BLaER1 treated with 17β-estradiol and CSF1 and Interleukin-3, amounts not matched to agents 10 nM and 100 nM (cell line): ENCODE data around the gene MEIS2.

Experiments used
- H3K27ac ChIP-seq, 11 experiments: shearing (Covaris generic); formaldehyde crosslinking; 2 replicates each; pipeline ENCODE4 v1.8.1; 2022
- H3K27me3 ChIP-seq, 11 experiments: shearing (Covaris generic); formaldehyde crosslinking; 2 replicates each; pipeline ENCODE4 v1.8.1; 2022
- H3K36me3 ChIP-seq, 11 experiments: shearing (Covaris generic); formaldehyde crosslinking; 2 replicates each; pipeline ENCODE4 v1.8.1; 2022
- H3K4me1 ChIP-seq, 10 experiments: shearing (Covaris generic); formaldehyde crosslinking; 2 replicates each; pipeline ENCODE4 v1.8.1; 2022
- H3K4me2 ChIP-seq, 11 experiments: shearing (Covaris generic); formaldehyde crosslinking; 2 replicates each; pipeline ENCODE4 v1.8.1; 2022
- H3K4me3 ChIP-seq, 10 experiments: shearing (Covaris generic); formaldehyde crosslinking; 2 replicates each; pipeline ENCODE4 v1.8.1; 2022
- H3K9ac ChIP-seq, 11 experiments: shearing (Covaris generic); formaldehyde crosslinking; 2 replicates each; pipeline ENCODE4 v1.8.1; 2022
- H3K9me3 ChIP-seq, 11 experiments: shearing (Covaris generic); formaldehyde crosslinking; replicated peaks in 1 of 11; 2 replicates each; pipeline ENCODE4 v1.8.1; 2022
- H4K20me1 ChIP-seq, 11 experiments: shearing (Covaris generic); formaldehyde crosslinking; 2 replicates each; pipeline ENCODE4 v1.8.1; 2022
- Cebpa-rat ChIP-seq, 11 experiments: shearing (Covaris generic); IDR thresholded peaks; 2 replicates each; pipeline ENCODE4 v1.8.1; 2022

The MEIS2 gene

GRCh38 chr15:37088436-37088835 is 11.9 kb downstream of the MEIS2 start:
- no peaks in the 10 kb centered on the region for H3K9me3 ChIP-seq
- no peak overlapping the region for H3K4me2 ChIP-seq
- H4K20me1 ChIP-seq = no peaks in the 10 kb centered on the region
- TF ChIP-seq Cebpa-rat (IDR thresholded peaks at IDR 0.05) = no peak
- no peak overlapping the region for H3K27ac ChIP-seq
- H3K9ac ChIP-seq = no peak overlapping the region
- no peaks in the 10 kb centered on the region for H3K36me3 ChIP-seq
- H3K4me3 ChIP-seq = no peak overlapping the region
- peaks cover 0 to 9% (median 6%) of the 10 kb centered on the region in 11 experiments; a peak in 14 of 22 replicates for H3K27me3 ChIP-seq
- peaks cover 0 to 13% (median 0%) of the 10 kb centered on the region in 10 experiments; a peak in 6 of 20 replicates for H3K4me1 ChIP-seq

DNA sequence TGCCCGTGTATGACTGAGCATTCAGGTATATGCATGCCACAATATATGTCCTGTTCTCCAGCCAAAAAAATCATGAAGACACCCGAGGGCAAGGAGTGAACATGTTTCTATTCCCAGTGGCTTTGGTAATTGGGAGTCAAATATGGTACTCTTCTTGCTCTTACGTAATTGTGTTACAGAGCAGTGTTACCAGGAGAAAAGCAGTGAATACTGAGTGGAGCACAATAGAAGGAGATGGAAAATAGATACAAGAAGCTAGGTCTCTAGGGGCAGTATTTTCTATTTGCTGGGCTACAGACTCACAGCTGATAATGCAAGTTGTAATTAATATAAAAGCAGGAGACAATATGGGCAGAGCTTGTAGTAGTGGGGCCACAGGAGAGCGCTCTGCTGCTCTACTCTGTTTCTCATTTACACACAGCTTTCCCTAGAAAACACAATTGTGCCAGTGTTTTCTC is 13.2 kb downstream of the MEIS2 start:
- H3K9me3 ChIP-seq = no peaks in the 10 kb centered on the region
- no peaks in the 10 kb centered on the region for H4K20me1 ChIP-seq
- H3K4me3 ChIP-seq = no peak overlapping the region
- H3K36me3 ChIP-seq = no peaks in the 10 kb centered on the region
- no peak overlapping the region for H3K9ac ChIP-seq
- no peak for TF ChIP-seq Cebpa-rat (IDR thresholded peaks at IDR 0.05)
- peak overlapping the region in 1 of 11 experiments; percentile 11; a peak in 3 of 22 replicates for H3K4me2 ChIP-seq
- no peak overlapping the region for H3K27ac ChIP-seq
- H3K27me3 ChIP-seq = no peaks in the 10 kb centered on the region
- peaks cover 0 to 13% (median 0%) of the 10 kb centered on the region in 10 experiments; a peak in 6 of 20 replicates for H3K4me1 ChIP-seq

GRCh38 chr15:37086521-37086920 is 13.8 kb downstream of the MEIS2 start:
- H3K9me3 ChIP-seq = no peaks in the 10 kb centered on the region
- no peak overlapping the region for H3K9ac ChIP-seq
- H3K4me3 ChIP-seq = no peak overlapping the region
- no peaks in the 10 kb centered on the region for H4K20me1 ChIP-seq
- no peak overlapping the region for H3K27ac ChIP-seq
- no peaks in the 10 kb centered on the region for H3K27me3 ChIP-seq
- no peaks in the 10 kb centered on the region for H3K36me3 ChIP-seq
- no peak for TF ChIP-seq Cebpa-rat (IDR thresholded peaks at IDR 0.05)
- H3K4me1 ChIP-seq = peaks cover 0 to 13% (median 0%) of the 10 kb centered on the region in 10 experiments; a peak in 6 of 20 replicates
- peak overlapping the region in 3 of 11 experiments; percentile 11 to 41 (median 14); a peak in 3 of 22 replicates for H3K4me2 ChIP-seq

DNA sequence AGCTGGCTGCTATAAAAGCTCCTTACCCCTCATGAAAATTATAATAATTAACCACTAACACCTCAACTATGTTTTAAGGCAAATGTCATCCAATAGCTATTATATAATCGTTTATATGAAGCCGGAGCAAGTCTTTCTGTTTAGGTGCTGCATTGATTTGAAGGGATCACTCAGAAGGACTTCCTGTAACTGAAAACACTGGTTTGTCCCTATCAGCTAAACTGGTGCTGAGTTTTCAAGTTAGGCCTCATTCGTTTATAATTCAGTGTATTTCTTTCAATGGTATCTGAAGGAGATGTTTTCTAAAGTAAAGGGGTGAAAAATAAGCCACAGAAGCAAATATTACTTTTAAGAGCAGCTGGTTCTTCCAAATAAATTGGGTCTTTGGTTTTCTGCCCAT is 14.2 kb downstream of the MEIS2 start:
- Histone ChIP-seq H4K20me1 (no peaks in the 10 kb centered on the region), H3K27me3 (no peaks in the 10 kb centered on the region), H3K9me3 (no peaks in the 10 kb centered on the region), H3K4me3 (no peak overlapping the region), H3K4me1 (peaks cover 0 to 13% (median 0%) of the 10 kb centered on the region in 10 experiments; a peak in 6 of 20 replicates), H3K9ac (no peak overlapping the region), H3K36me3 (no peaks in the 10 kb centered on the region), H3K27ac (no peak overlapping the region), H3K4me2 (peak overlapping the region in 3 of 11 experiments; percentile 11 to 41 (median 14); a peak in 3 of 22 replicates)
- TF ChIP-seq Cebpa-rat (IDR thresholded peaks at IDR 0.05) = no peak

DNA sequence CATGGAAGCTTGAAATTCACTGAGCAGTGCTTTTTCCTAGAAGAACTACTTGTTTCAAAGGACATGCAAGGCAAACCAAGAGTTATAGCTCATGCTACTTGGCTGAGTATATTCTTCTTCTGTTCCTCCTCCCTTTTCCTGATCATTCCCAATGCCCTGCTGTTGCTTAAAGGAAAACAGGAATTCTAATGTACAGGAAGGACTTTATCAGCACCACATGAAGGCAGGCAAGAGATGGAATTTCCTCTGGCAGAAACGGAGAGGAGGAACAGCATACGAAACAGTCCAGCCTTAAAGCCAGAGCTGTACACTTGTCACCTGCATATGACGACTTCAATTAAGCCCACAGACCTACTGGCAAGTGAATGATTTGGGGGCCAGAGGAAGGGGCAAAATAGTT is 15.7 kb downstream of the MEIS2 start:
- Histone ChIP-seq H3K27ac (no peak overlapping the region), H3K4me1 (peaks cover 0 to 13% (median 0%) of the 10 kb centered on the region in 10 experiments; a peak in 6 of 20 replicates)

DNA sequence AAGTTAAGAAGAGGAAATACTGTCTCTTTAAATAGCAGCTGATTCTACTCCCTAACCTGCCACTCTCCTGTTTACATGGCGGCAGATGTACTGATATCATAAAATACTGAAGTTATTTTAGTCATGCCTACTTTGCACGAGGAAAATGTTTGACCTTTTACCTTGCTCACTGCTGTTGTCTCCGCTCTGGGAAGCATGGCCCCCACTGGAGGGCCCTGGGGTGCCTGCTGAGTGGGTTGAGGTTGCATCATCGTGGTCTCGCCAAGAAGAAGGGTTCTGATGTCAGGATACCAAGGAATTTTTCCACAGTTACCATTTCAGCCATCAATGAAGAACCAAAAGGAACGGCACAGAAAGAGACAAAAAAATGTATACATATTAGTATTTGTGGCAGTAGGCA is 16.7 kb downstream of the MEIS2 start:
- Histone ChIP-seq H3K4me2 (no peak overlapping the region), H3K27me3 (no peaks in the 10 kb centered on the region), H3K4me3 (no peak overlapping the region), H3K9ac (no peak overlapping the region), H3K9me3 (no peaks in the 10 kb centered on the region), H3K27ac (no peak overlapping the region), H3K36me3 (no peaks in the 10 kb centered on the region), H3K4me1 (peaks cover 0 to 13% (median 0%) of the 10 kb centered on the region in 10 experiments; a peak in 6 of 20 replicates), H4K20me1 (no peaks in the 10 kb centered on the region)
- TF ChIP-seq Cebpa-rat (IDR thresholded peaks at IDR 0.05) = no peak

More for the DNA sequence above, 15.7 kb downstream of the MEIS2 start:
- no peaks in the 10 kb centered on the region for H3K27me3 ChIP-seq
- no peak overlapping the region for H3K4me2 ChIP-seq
- no peaks in the 10 kb centered on the region for H4K20me1 ChIP-seq
- no peak for TF ChIP-seq Cebpa-rat (IDR thresholded peaks at IDR 0.05)
- H3K36me3 ChIP-seq = no peaks in the 10 kb centered on the region
- H3K4me3 ChIP-seq = no peak overlapping the region
- no peaks in the 10 kb centered on the region for H3K9me3 ChIP-seq
- H3K9ac ChIP-seq = no peak overlapping the region

GRCh38 chr15:37081983-37082382 is 18.4 kb downstream of the MEIS2 start:
- H3K4me2 ChIP-seq = no peak overlapping the region
- H4K20me1 ChIP-seq = no peaks in the 10 kb centered on the region
- TF ChIP-seq Cebpa-rat (IDR thresholded peaks at IDR 0.05) = no peak
- no peak overlapping the region for H3K27ac ChIP-seq
- H3K27me3 ChIP-seq = no peaks in the 10 kb centered on the region
- no peak overlapping the region for H3K4me3 ChIP-seq
- H3K36me3 ChIP-seq = no peaks in the 10 kb centered on the region
- H3K4me1 ChIP-seq = peaks cover 0 to 10% (median 0%) of the 10 kb centered on the region in 10 experiments; a peak in 6 of 20 replicates
- no peaks in the 10 kb centered on the region for H3K9me3 ChIP-seq
- H3K9ac ChIP-seq = no peak overlapping the region

DNA sequence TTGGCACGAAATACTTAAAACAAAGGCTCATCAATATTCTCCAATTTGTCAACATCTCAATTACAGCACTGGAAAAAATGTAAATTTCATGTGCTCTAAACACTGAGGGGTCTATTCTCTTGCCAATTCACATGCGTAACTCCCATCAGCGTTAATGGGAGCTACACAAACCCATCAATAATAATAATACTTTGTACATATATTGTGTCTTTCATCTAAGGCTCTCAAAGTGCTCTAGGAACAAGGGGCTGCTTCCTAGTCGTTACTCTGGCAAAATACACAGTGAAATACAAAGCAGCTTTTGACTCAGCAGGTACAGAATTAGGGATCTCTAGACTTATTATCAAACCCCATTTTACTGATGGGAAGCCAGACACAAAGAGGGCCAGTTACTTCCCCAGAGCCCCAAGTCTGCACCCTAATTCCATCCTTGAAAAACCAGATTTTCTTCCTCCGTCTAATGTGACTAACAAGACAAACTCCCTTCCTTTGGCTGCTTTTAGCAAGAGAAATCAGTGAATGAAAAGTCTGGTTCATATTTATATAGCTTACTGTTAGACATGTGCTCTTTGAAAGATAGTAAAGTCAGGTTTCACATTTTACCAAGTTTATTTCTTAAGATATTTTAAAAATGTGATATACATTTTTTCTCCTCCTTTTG is 20.0 kb downstream of the MEIS2 start:
- Histone ChIP-seq H3K27ac (no peak overlapping the region), H3K27me3 (no peaks in the 10 kb centered on the region), H4K20me1 (no peaks in the 10 kb centered on the region), H3K9ac (no peak overlapping the region), H3K9me3 (no peaks in the 10 kb centered on the region), H3K4me1 (no peaks in the 10 kb centered on the region), H3K4me3 (no peak overlapping the region), H3K4me2 (no peak overlapping the region), H3K36me3 (no peaks in the 10 kb centered on the region)
- no peak for TF ChIP-seq Cebpa-rat (IDR thresholded peaks at IDR 0.05)

DNA sequence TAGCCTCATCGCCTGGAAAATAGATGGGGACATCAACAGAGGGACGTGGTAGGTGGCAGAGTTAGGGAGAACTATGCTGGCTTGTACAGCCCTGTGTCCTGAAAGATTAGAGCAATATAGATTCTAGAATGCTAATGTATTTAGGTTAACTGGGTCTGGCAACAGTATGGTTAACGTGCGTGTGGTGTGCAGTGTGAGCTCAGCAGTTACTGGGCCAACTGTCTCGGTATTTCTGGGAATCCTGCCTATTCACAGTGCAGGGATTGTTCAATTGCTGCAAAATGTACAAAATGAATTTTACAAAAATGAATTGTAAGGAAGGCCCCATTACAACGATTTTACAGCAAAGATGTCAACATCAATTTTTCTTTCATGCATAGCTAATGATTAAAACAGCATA is 20.6 kb downstream of the MEIS2 start:
- Histone ChIP-seq H3K9ac (no peak overlapping the region), H3K9me3 (no peaks in the 10 kb centered on the region), H3K4me2 (no peak overlapping the region), H3K27ac (no peak overlapping the region), H3K27me3 (no peaks in the 10 kb centered on the region), H3K36me3 (no peaks in the 10 kb centered on the region), H3K4me3 (no peak overlapping the region), H3K4me1 (no peaks in the 10 kb centered on the region), H4K20me1 (no peaks in the 10 kb centered on the region)
- no peak for TF ChIP-seq Cebpa-rat (IDR thresholded peaks at IDR 0.05)

GRCh38 chr15:37078566-37078965 is 21.8 kb downstream of the MEIS2 start:
- no peaks in the 10 kb centered on the region for H3K4me1 ChIP-seq
- no peak for TF ChIP-seq Cebpa-rat (IDR thresholded peaks at IDR 0.05)
- H4K20me1 ChIP-seq = no peaks in the 10 kb centered on the region
- no peaks in the 10 kb centered on the region for H3K27me3 ChIP-seq
- H3K4me3 ChIP-seq = no peak overlapping the region
- no peaks in the 10 kb centered on the region for H3K36me3 ChIP-seq
- H3K9ac ChIP-seq = no peak overlapping the region
- no peaks in the 10 kb centered on the region for H3K9me3 ChIP-seq
- H3K27ac ChIP-seq = no peak overlapping the region
- H3K4me2 ChIP-seq = no peak overlapping the region
